C4-2B (cell line): Measurements from ENCODE around the gene CSPG4.
A peak's percentile ranks its signal among the peaks of the same experiment; 100 is the strongest.

Experiments
- CTCF ChIP-seq: fragments of 450-650 bp; conservative IDR thresholded peaks from 2 replicates; pipeline ENCODE4 v1.5.1; 2017; ENCODE audit warnings: mild to moderate bottlenecking
- ZFX ChIP-seq: fragments of 450-650 bp; IDR thresholded peaks from 2 replicates; pipeline ENCODE4 v1.6.1; 2017

DNA sequence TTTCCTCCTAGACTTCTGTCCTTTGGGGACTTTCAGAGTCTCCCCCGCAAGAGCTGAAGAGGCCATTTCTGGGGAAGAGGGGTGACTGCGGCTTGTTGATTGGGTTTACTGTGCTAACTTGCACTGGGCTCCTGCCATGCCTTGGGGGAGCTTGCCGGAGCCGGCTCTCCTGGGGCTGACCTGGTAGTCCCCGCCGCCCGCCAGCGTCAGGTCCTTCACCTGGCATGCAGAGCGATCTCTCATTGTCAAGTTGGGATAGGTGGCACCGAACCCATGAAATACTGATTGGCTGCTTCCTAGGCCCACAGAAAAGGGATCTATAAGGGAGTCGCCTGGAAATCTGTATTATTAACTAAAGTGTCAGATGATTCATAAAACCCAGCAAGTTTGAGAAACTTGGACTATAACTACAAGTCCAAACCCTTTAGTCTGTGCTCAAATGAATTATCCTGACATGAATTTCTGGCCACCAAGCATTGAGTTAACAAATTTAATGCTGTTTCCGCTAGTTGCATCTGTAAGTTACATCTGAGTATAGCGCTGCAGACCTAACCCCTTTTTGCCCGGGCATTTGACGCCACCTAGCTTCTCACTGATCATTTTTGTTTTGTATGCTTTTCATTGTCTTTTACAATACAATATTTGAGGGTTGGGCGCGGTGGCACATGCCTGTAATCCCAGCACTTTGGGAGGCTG lies 72.0 kb downstream of the CSPG4 start:
- TF ChIP-seq CTCF (peak; percentile 46), ZFX (no peak)
